PFSK-1 (cell line): ENCODE measurements around the gene EXOC4.

Source experiments
- FOXP2 ChIP-seq: optimal IDR thresholded peaks from 2 replicates; pipeline ENCODE3; 2011; ENCODE audit warnings: borderline replicate concordance, control low read depth, inconsistent platforms; ENCODE audit not compliant: insufficient read depth; ENCODE audit errors: extremely low read length, extremely low read depth
- POLR2AphosphoS5 ChIP-seq: IDR thresholded peaks from 2 replicates; pipeline ENCODE4 v1.6.1; 2012; ENCODE audit warnings: low read depth, mild to moderate bottlenecking, control low read depth, low read length, moderate library complexity
- REST ChIP-seq, 2 experiments: IDR thresholded peaks; 2 replicates each; pipeline versions ENCODE4 v1.6.1 to v1.8.0; 2011 to 2012; ENCODE audit warnings: low read depth in 2 of 2, low read length in 2 of 2, control low read depth in 1 of 2, inconsistent platforms in 1 of 2, mild to moderate bottlenecking in 1 of 2, moderate library complexity in 1 of 2; ENCODE audit not compliant: insufficient read depth in 1 of 2
- SIN3A ChIP-seq: IDR thresholded peaks from 2 replicates; pipeline ENCODE4 v1.6.1; 2012; ENCODE audit warnings: mild to moderate bottlenecking, low read length, moderate library complexity, borderline replicate concordance; ENCODE audit not compliant: insufficient read depth
- TAF1 ChIP-seq: IDR thresholded peaks from 2 replicates; pipeline ENCODE4 v1.6.1; 2012; ENCODE audit warnings: low read length, control low read depth, borderline replicate concordance; ENCODE audit not compliant: insufficient read depth

EXOC4 gene

GRCh38 chr7:133947458-133948254 is 694.8 kb downstream of the EXOC4 start:
- TF ChIP-seq POLR2AphosphoS5 = no peak

DNA sequence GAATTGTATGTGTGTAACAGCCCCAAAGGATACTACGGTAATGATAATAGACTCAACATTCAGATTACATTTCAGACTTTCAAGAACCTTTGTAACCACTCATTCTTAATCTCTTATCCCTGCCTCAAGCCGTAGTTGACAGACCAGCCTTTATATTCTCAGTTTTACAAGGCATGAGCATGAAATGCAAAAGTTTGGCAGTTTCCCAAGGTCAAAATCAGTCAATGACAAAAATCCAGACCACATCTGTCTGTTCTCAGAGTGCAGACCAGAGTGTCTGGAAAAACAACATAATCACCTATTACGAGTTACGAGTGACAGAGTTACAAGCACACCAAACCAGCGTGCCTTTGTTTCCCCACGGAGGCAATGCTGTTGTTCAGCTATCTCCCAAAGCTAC is 695.7 kb downstream of the EXOC4 start:
- TF ChIP-seq POLR2AphosphoS5 (no peak), TAF1 (no peak), FOXP2 (no peak), REST (IDR thresholded peaks at IDR 0.05; ENCODE audit: insufficient read depth in 1 of 2, low read depth in 2 of 2, low read length in 2 of 2) (no peak), SIN3A (no peak)

- TF ChIP-seq REST (IDR thresholded peaks at IDR 0.05; ENCODE audit: insufficient read depth in 1 of 2, low read depth in 2 of 2, low read length in 2 of 2) (no peak), FOXP2 (no peak), POLR2AphosphoS5 (no peak), TAF1 (no peak), SIN3A (no peak)
These were observed 698.0 kb downstream of the EXOC4 start for GRCh38 chr7:133950855-133951254.

- TF ChIP-seq SIN3A = no peak
- no peak for TF ChIP-seq TAF1
- no peak for TF ChIP-seq POLR2AphosphoS5
- no peak for TF ChIP-seq REST (IDR thresholded peaks at IDR 0.05; ENCODE audit: insufficient read depth in 1 of 2, low read depth in 2 of 2, low read length in 2 of 2)
- no peak for TF ChIP-seq FOXP2
These were observed 702.3 kb downstream of the EXOC4 start for GRCh38 chr7:133955208-133955607.

DNA sequence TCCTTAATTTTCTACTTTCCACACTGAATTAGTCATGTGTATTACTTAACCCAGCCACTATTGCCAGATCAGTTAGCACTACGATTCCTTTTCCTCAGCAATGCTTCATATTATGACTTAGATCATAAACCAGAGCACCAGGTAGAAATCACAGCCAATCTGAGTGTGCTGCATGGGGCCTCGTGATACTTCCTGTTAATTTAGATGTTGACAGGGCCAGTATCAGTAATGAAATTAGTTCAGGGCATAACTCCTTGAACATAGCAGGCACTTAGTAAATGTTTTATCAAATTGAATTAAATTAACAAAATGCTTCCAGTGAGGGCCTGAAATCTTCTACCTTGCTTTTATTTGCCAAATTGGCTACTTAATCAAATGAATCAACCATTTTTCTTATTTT is 705.0 kb downstream of the EXOC4 start:
- TF ChIP-seq REST (IDR thresholded peaks at IDR 0.05; ENCODE audit: insufficient read depth in 1 of 2, low read depth in 2 of 2, low read length in 2 of 2) (no peak), SIN3A (no peak), TAF1 (no peak), FOXP2 (no peak), POLR2AphosphoS5 (no peak)
